HAP-1 (cell line): ENCODE measurements around the gene LCNL1.

Experiments used
- DNase-seq, 2 experiments: peaks; one replicate each; pipeline ENCODE4 v3.0.0-alpha.2; 2016 to 2020; ENCODE audit warnings: low spot score in 2 of 2
- H3K27me3 ChIP-seq: fragments of 250-450 bp; sonication (Bioruptor Pico); 2 replicates; pipeline ENCODE4 v1.5.1; 2020; ENCODE audit warnings: low read depth, mild to moderate bottlenecking, moderate library complexity
- H3K36me3 ChIP-seq: fragments of 250-450 bp; sonication (Bioruptor Pico); replicated peaks from 2 replicates; pipeline ENCODE4 v1.5.1; 2020; ENCODE audit warnings: mild to moderate bottlenecking
- H3K4me1 ChIP-seq: fragments of 250-450 bp; sonication (Bioruptor Pico); 2 replicates; pipeline ENCODE4 v1.5.1; 2020; ENCODE audit warnings: mild to moderate bottlenecking
- H3K4me3 ChIP-seq: fragments of 250-450 bp; sonication (Bioruptor Pico); 2 replicates; pipeline ENCODE4 v1.5.1; 2020; ENCODE audit warnings: mild to moderate bottlenecking, moderate library complexity
- H3K9me3 ChIP-seq: fragments of 250-450 bp; sonication (Bioruptor Pico); 2 replicates; pipeline ENCODE4 v1.5.1; 2020; ENCODE audit warnings: mild to moderate bottlenecking, moderate library complexity
- in situ Hi-C: fragments of 300-500 bp; cut with MboI; formaldehyde crosslinking; loops from 3 replicates; pipeline ENCODE4 v1.14.3; 2020; ENCODE audit warnings: low sequenced_read_pairs, inconsistent platforms, mixed read lengths

LCNL1 gene

GRCh38 chr9:137006116-137007003, 23.6 kb downstream of the LCNL1 start:
- H3K27me3 ChIP-seq: no peaks in the 10 kb centered on the region
- in situ Hi-C loops: no loop called here

GRCh38 chr9:137007108-137007815, 24.5 kb downstream of the LCNL1 start:
- H3K4me1 ChIP-seq: no peaks in the 10 kb centered on the region
- no peak for DNase-seq
- in situ Hi-C loops: no loop called here

More at GRCh38 chr9:137006116-137007003, 23.6 kb downstream of the LCNL1 start:
- no peaks in the 10 kb centered on the region for H3K4me1 ChIP-seq
- H3K4me3 ChIP-seq: no peak overlapping the region
- H3K9me3 ChIP-seq: 0 out of 2 replicates have a peak, but pooled peaks cover 6% of the 10 kb centered on the region
- no peak for DNase-seq
- no peaks in the 10 kb centered on the region for H3K36me3 ChIP-seq

GRCh38 chr9:137007816-137008270, 25.1 kb downstream of the LCNL1 start:
- Histone ChIP-seq H3K9me3 (0 out of 2 replicates have a peak, but pooled peaks cover 6% of the 10 kb centered on the region), H3K4me3 (no peak overlapping the region), H3K36me3 (no peaks in the 10 kb centered on the region), H3K4me1 (no peaks in the 10 kb centered on the region), H3K27me3 (no peaks in the 10 kb centered on the region)
- in situ Hi-C loops: no loop called here
- DNase-seq: no peak

More at GRCh38 chr9:137007108-137007815, 24.5 kb downstream of the LCNL1 start:
- Histone ChIP-seq H3K4me3 (no peak overlapping the region), H3K27me3 (no peaks in the 10 kb centered on the region), H3K9me3 (0 out of 2 replicates have a peak, but pooled peaks cover 6% of the 10 kb centered on the region), H3K36me3 (no peaks in the 10 kb centered on the region)

- H3K4me1 ChIP-seq: no peaks in the 10 kb centered on the region
- H3K9me3 ChIP-seq: 0 out of 2 replicates have a peak, but pooled peaks cover 6% of the 10 kb centered on the region
- no peaks in the 10 kb centered on the region for H3K27me3 ChIP-seq
- in situ Hi-C loops: no loop called here
- no peaks in the 10 kb centered on the region for H3K36me3 ChIP-seq
- no peak overlapping the region for H3K4me3 ChIP-seq
- DNase-seq: no peak
Measured at GRCh38 chr9:137008312-137008711, 25.5 kb downstream of the LCNL1 start.

GRCh38 chr9:137009217-137009616, 26.4 kb downstream of the LCNL1 start:
- DNase-seq: no peak
- in situ Hi-C loops: no loop called here
- 0 out of 2 replicates have a peak, but pooled peaks cover 6% of the 10 kb centered on the region for H3K9me3 ChIP-seq
- H3K27me3 ChIP-seq: no peaks in the 10 kb centered on the region
- H3K4me3 ChIP-seq: no peak overlapping the region
- H3K4me1 ChIP-seq: no peaks in the 10 kb centered on the region
- H3K36me3 ChIP-seq: no peaks in the 10 kb centered on the region

GRCh38 chr9:137009938-137010732, 27.3 kb downstream of the LCNL1 start:
- no peaks in the 10 kb centered on the region for H3K4me1 ChIP-seq
- DNase-seq: no peak
- 0 out of 2 replicates have a peak, but pooled peaks cover 2% of the 10 kb centered on the region for H3K9me3 ChIP-seq
- H3K27me3 ChIP-seq: no peaks in the 10 kb centered on the region
- peaks cover 3% of the 10 kb centered on the region for H3K36me3 ChIP-seq
- no peak overlapping the region for H3K4me3 ChIP-seq
- in situ Hi-C loops: no loop called here

- Histone ChIP-seq H3K4me1 (no peaks in the 10 kb centered on the region), H3K9me3 (no peaks in the 10 kb centered on the region), H3K27me3 (no peaks in the 10 kb centered on the region), H3K4me3 (no peak overlapping the region), H3K36me3 (peaks cover 10% of the 10 kb centered on the region)
- no peak for DNase-seq
- in situ Hi-C loops: no loop called here
Measured at GRCh38 chr9:137011156-137011555, 28.4 kb downstream of the LCNL1 start.

- in situ Hi-C loops: no loop called here
- Histone ChIP-seq H3K36me3 (peaks cover 19% of the 10 kb centered on the region), H3K9me3 (no peaks in the 10 kb centered on the region), H3K27me3 (no peaks in the 10 kb centered on the region), H3K4me3 (no peak overlapping the region), H3K4me1 (no peaks in the 10 kb centered on the region)
- no peak for DNase-seq
Measured at GRCh38 chr9:137011907-137012675, 29.3 kb downstream of the LCNL1 start.

GRCh38 chr9:137012694-137013570, 30.1 kb downstream of the LCNL1 start:
- no peak for DNase-seq
- H3K9me3 ChIP-seq: no peaks in the 10 kb centered on the region
- H3K4me1 ChIP-seq: no peaks in the 10 kb centered on the region
- in situ Hi-C loops: no loop called here
- H3K36me3 ChIP-seq: peaks cover 21% of the 10 kb centered on the region
- no peaks in the 10 kb centered on the region for H3K27me3 ChIP-seq
- no peak overlapping the region for H3K4me3 ChIP-seq

GRCh38 chr9:137013571-137013940, 30.8 kb downstream of the LCNL1 start:
- Histone ChIP-seq H3K27me3 (no peaks in the 10 kb centered on the region), H3K9me3 (no peaks in the 10 kb centered on the region), H3K4me3 (no peak overlapping the region), H3K4me1 (no peaks in the 10 kb centered on the region), H3K36me3 (peaks cover 21% of the 10 kb centered on the region)
- DNase-seq: no peak
- in situ Hi-C loops: no loop called here

- H3K36me3 ChIP-seq: peaks cover 21% of the 10 kb centered on the region
Measured at GRCh38 chr9:137014166-137014565, 31.4 kb downstream of the LCNL1 start.

More at GRCh38 chr9:137014166-137014565, 31.4 kb downstream of the LCNL1 start:
- in situ Hi-C loops: no loop called here
- H3K4me3 ChIP-seq: no peak overlapping the region
- DNase-seq: no peak
- no peaks in the 10 kb centered on the region for H3K9me3 ChIP-seq
- H3K27me3 ChIP-seq: no peaks in the 10 kb centered on the region
- H3K4me1 ChIP-seq: no peaks in the 10 kb centered on the region
